K562 (cell line): Measurements from ENCODE around the gene MED29. TPM values are rescaled to one million over a fixed set of nuclear protein-coding genes. Genes with fewer than 3 reads are reported as not detected.
A peak's percentile ranks its signal among the peaks of the same experiment; 100 is the strongest.

ENCODE experiments used
- CBX5 ChIP-seq: IDR thresholded peaks from 2 replicates; pipeline ENCODE4 v1.6.1; 2014; ENCODE audit warnings: low read depth, borderline replicate concordance
- DNMT1 ChIP-seq: fragments of 450-650 bp; IDR thresholded peaks from 2 replicates; pipeline ENCODE4 v1.6.1; 2016; ENCODE audit warnings: antibody characterized with exemption, mild to moderate bottlenecking
- E4F1 ChIP-seq: fragments of 250-450 bp; sonication (Bioruptor Pico); IDR thresholded peaks from 2 replicates; pipeline ENCODE4 v1.5.0; 2021; ENCODE audit warnings: mild to moderate bottlenecking, borderline replicate concordance
- ETV5 ChIP-seq: sonication (generic); formaldehyde crosslinking; IDR thresholded peaks from 2 replicates; pipeline ENCODE4 v1.4.0; 2020; ENCODE audit warnings: low read depth, mild to moderate bottlenecking, missing genetic modification reagents
- JUN ChIP-seq, 2 experiments: sonication (generic) in 1 of 2; formaldehyde crosslinking in 1 of 2; IDR thresholded peaks; 2 replicates each; pipeline versions ENCODE4 v1.6.1 to v1.8.0; 2012 to 2022; ENCODE audit warnings: borderline replicate concordance in 2 of 2, mild to moderate bottlenecking in 2 of 2, improper control_type of control experiment in 1 of 2, low read depth in 1 of 2, low read length in 1 of 2, missing genetic modification reagents in 1 of 2
- NBN ChIP-seq: fragments of 450-650 bp; IDR thresholded peaks from 2 replicates; pipeline ENCODE4 v1.6.1; 2016; ENCODE audit warnings: low read depth, mild to moderate bottlenecking
- NFATC3 ChIP-seq: fragments of 450-650 bp; IDR thresholded peaks from 2 replicates; pipeline ENCODE4 v1.6.1; 2017; ENCODE audit warnings: mild to moderate bottlenecking
- NR2C1 ChIP-seq, 2 experiments: fragments of 450-650 bp; IDR thresholded peaks; 2 replicates each; pipeline ENCODE4 v1.6.1; 2017; ENCODE audit warnings: mild to moderate bottlenecking in 2 of 2, antibody characterized with exemption in 1 of 2, inconsistent platforms in 1 of 2, missing compliant biosample characterization in 1 of 2, missing genetic modification characterization in 1 of 2
- PCBP2 ChIP-seq: fragments of 200-400 bp; formaldehyde crosslinking; IDR thresholded peaks from 2 replicates; pipeline ENCODE4 v1.6.1; 2018; ENCODE audit warnings: low read length, low read depth, mild to moderate bottlenecking, moderate library complexity; ENCODE audit not compliant: poor library complexity, severe bottlenecking
- PHF21A ChIP-seq: fragments of 450-650 bp; IDR thresholded peaks from 2 replicates; pipeline ENCODE4 v1.6.1; 2017; ENCODE audit warnings: low read depth, borderline replicate concordance
- PHF8 ChIP-seq: fragments of 200-600 bp; sonication (generic); IDR thresholded peaks from 2 replicates; pipeline ENCODE4 v1.6.1; 2012; ENCODE audit warnings: mixed run types, mild to moderate bottlenecking, inconsistent platforms, low read length, moderate library complexity, borderline replicate concordance
- RAD51 ChIP-seq: fragments of 450-650 bp; IDR thresholded peaks from 2 replicates; pipeline ENCODE4 v1.7.1; 2016; ENCODE audit warnings: low read depth, mild to moderate bottlenecking, borderline replicate concordance
- RB1 ChIP-seq: fragments of 450-650 bp; IDR thresholded peaks from 2 replicates; pipeline ENCODE4 v1.6.1; 2017; ENCODE audit warnings: low read depth, mild to moderate bottlenecking
- RBM39 ChIP-seq: fragments of 200-400 bp; formaldehyde crosslinking; optimal IDR thresholded peaks from 2 replicates; pipeline ENCODE3; 2018; ENCODE audit warnings: low read depth, low read length
- SAFB ChIP-seq: fragments of 200-400 bp; formaldehyde crosslinking; IDR thresholded peaks from 2 replicates; pipeline ENCODE4 v1.6.1; 2017; ENCODE audit warnings: low read depth, low read length, borderline replicate concordance
- TBP ChIP-seq: optimal IDR thresholded peaks from 2 replicates; pipeline ENCODE3; 2011; ENCODE audit warnings: low read depth, low read length, improper control_type of control experiment
- TFE3 ChIP-seq: fragments of 450-650 bp; formaldehyde crosslinking; IDR thresholded peaks from 2 replicates; pipeline ENCODE4 v1.4.0; 2020; ENCODE audit warnings: mild to moderate bottlenecking, mixed read lengths
- ZNF717 ChIP-seq: fragments of 250-450 bp; sonication (Bioruptor Pico); IDR thresholded peaks from 2 replicates; pipeline ENCODE4 v1.5.0; 2021
- ZSCAN32 ChIP-seq: fragments of 450-650 bp; formaldehyde crosslinking; IDR thresholded peaks from 2 replicates; pipeline ENCODE4 v1.4.0; 2020; ENCODE audit warnings: mild to moderate bottlenecking, moderate library complexity
- polyA plus RNA-seq, 8 experiments: library from polyadenylated mRNA; depleted of rRNA in 4 of 8; stranded (reverse) in 5 of 8; unstranded in 3 of 8; fragments of >200 nt; fragmentation: Nextera tagmentation in 2 of 8; fragmentation: Illumina TruSeq in 1 of 8; extraction: Ambion mirVana in 2 of 8; extraction: Trizol in 1 of 8; gene quantifications; 2 replicates each; pipeline versions ENCODE4 v1.2.1 to v1.2.3, GENCODE V29; 2011 to 2014; ENCODE audit warnings: inconsistent platforms in 1 of 8, missing spikeins in 1 of 8
- total RNA-seq, 7 experiments: library from RNA; depleted of rRNA in 6 of 7; stranded (reverse); fragments of >200 nt in 6 of 7; fragmentation: Illumina TruSeq in 2 of 7; extraction: Trizol in 2 of 7; gene quantifications; 2 replicates each; pipeline versions ENCODE4 v1.2.1 to v1.2.3, GENCODE V29; 2011 to 2021; ENCODE audit warnings: low replicate concordance in 1 of 7
- TF ChIP-seq, protein P1 (sequence below): sonication (generic); formaldehyde crosslinking; IDR thresholded peaks from 2 replicates; pipeline ENCODE4 v1.9.0; 2022; ENCODE audit warnings: mild to moderate bottlenecking, missing genetic modification reagents
- TF ChIP-seq, protein P2 (sequence below): fragments of 250-450 bp; sonication (Bioruptor Pico); IDR thresholded peaks from 2 replicates; pipeline ENCODE4 v1.8.0; 2021; ENCODE audit warnings: mild to moderate bottlenecking, moderate library complexity

Gene MED29
- total and polyA plus RNA-seq, 9 of the 15 experiments (the other 6 are each of a cell fraction or from before 2014, with no cell fraction given), result 1.8 to 22.6 (median 12.4) TPM

DNA sequence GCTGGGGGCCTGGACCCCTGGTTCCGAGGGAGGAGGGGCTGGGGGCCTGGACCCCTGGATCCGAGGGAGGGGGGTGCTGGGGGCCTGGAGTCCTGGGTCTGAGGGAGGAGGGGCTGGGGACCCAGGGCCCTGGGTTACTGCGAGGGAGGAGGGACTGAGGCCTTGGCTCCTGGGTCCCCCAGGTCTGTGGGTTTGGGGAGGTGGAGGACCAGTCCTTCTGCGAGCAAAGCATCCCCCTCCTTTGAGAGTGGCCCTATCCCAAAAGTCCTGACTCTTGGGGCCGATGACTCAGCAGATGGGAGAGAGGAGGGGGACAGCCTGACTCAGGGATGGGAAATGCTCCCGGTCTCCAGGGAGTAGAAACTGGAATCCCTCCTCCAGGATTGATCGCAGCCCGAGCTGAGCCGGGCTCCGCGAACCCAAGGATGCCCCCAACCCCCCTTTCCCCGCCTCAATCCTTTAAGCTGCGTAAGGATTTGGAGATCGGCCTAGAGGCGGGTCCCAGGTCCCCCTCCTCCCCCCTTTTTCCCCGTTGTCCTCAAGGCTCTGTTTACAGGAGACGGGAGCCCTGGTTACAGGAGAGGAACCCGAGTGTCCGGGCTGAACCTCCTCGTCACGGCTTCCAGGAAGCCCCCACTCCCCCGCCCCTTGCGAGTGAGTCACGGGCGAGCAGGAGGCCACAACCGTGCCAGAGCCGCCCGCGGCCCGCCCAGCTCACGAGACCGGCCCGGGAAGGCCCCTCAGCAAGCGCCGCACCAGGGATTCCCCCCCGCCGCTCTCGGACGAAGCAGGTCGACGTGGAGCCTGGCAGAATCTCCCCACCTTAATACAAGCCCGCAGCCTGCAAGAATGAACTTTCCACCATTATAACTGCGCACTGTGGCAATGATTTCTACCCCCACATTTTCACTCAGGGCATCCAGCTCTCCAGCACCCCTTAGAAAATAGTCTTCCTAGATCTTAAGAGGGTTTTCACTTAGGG lies 12.4 kb downstream of the MED29 start (continued):
- TF ChIP-seq RBM39 (no peak), ZSCAN32 (CRISPR knock-in tag) (no peak), NBN (0 out of 2 replicates have a peak, but pooled peaks have one; percentile 54), PCBP2 (no peak), E4F1 (CRISPR knock-in tag) (no peak), ETV5 (CRISPR knock-in tag) (0 out of 2 replicates have a peak, but pooled peaks have one; percentile 29), CBX5 (no peak), RAD51 (0 out of 2 replicates have a peak, but pooled peaks have one; percentile 8), PHF8 (peak; percentile 6; the same call in 1 of the 2 replicates), RB1 (peak; percentile 51; the same call in 1 of the 2 replicates), NFATC3 (peak; percentile 91), SAFB (peak; percentile 42; the same call in 1 of the 2 replicates), DNMT1 (no peak), TFE3 (CRISPR knock-in tag) (no peak), TBP (no peak), JUN (IDR thresholded peaks at IDR 0.05; ENCODE audit: borderline replicate concordance, low read depth, low read length) (peak; percentile 83), JUN (CRISPR knock-in tag; IDR thresholded peaks at IDR 0.05; ENCODE audit: borderline replicate concordance) (no peak), ZNF717 (CRISPR knock-in tag) (no peak), NR2C1 (IDR thresholded peaks at IDR 0.05) (no peak), NR2C1 (tag; IDR thresholded peaks at IDR 0.05) (no peak), PHF21A (no peak)
- TF ChIP-seq, protein P1, sequence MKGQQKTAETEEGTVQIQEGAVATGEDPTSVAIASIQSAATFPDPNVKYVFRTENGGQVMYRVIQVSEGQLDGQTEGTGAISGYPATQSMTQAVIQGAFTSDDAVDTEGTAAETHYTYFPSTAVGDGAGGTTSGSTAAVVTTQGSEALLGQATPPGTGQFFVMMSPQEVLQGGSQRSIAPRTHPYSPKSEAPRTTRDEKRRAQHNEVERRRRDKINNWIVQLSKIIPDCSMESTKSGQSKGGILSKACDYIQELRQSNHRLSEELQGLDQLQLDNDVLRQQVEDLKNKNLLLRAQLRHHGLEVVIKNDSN (CRISPR knock-in tag), result no peak
- TF ChIP-seq, protein P2, sequence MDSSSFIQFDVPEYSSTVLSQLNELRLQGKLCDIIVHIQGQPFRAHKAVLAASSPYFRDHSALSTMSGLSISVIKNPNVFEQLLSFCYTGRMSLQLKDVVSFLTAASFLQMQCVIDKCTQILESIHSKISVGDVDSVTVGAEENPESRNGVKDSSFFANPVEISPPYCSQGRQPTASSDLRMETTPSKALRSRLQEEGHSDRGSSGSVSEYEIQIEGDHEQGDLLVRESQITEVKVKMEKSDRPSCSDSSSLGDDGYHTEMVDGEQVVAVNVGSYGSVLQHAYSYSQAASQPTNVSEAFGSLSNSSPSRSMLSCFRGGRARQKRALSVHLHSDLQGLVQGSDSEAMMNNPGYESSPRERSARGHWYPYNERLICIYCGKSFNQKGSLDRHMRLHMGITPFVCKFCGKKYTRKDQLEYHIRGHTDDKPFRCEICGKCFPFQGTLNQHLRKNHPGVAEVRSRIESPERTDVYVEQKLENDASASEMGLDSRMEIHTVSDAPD (CRISPR knock-in tag), result no peak
